ENCODE data around the gene ARHGEF4.

ARHGEF4 gene

DNA sequence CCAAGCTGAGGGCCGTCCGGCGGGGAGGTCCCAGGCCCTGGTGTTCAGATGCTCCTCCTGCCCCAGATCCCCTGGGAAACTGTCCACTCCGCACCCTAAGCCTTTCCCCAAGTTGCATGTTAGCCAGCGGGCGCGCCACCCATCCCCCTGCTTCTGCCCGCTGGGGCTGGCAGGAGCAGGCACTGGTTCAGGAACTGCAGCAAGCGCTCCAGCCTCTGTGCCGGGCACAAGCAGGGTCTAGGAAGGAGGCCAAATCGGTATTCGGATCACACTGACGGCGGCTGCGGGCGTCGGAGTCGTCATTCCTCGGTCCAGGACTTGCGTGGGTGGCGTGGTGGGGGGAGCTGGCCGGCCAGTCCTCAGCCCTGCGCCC lies 202.8 kb downstream of the ARHGEF4 start:
- Histone ChIP-seq H2AFZ (ENCODE audit: low read length) (no peak overlapping the region), H3K9me3 (ENCODE audit: insufficient read depth, low read depth, low read length) (no peaks in the 10 kb centered on the region), H3K4me2 (ENCODE audit: low read depth, low read length, poor library complexity, severe bottlenecking) (peak overlapping the region; percentile 90), H4K20me1 (ENCODE audit: insufficient read depth, low read length, poor library complexity, severe bottlenecking) (no peaks in the 10 kb centered on the region), H3K4me3 (ENCODE audit: low read length, poor library complexity, severe bottlenecking) (no peak overlapping the region), H3F3A (ENCODE audit: low read depth) (no peaks in the 10 kb centered on the region), H3K27me3 (ENCODE audit: insufficient read depth, low read length, poor library complexity, severe bottlenecking) (no peaks in the 10 kb centered on the region), H3K36me3 (ENCODE audit: insufficient read depth, low read length) (no peaks in the 10 kb centered on the region), H3K9ac (ENCODE audit: low read depth, low read length, poor library complexity, severe bottlenecking) (no peak overlapping the region), H3K79me2 (ENCODE audit: insufficient read depth, low read length) (peaks cover 23% of the 10 kb centered on the region), H3K4me1 (ENCODE audit: insufficient read depth, low read length, poor library complexity, severe bottlenecking) (peaks cover 36% of the 10 kb centered on the region), H3K9me2 (replicated peaks; ENCODE audit: low read depth, low read length) (no peaks in the 10 kb centered on the region)
- no peak for TF ChIP-seq CTCF (conservative IDR thresholded peaks at IDR 0.05; ENCODE audit: low read length)
- no peak for TF ChIP-seq EZH2phosphoT487 (IDR thresholded peaks at IDR 0.05; ENCODE audit: borderline replicate concordance)

DNA sequence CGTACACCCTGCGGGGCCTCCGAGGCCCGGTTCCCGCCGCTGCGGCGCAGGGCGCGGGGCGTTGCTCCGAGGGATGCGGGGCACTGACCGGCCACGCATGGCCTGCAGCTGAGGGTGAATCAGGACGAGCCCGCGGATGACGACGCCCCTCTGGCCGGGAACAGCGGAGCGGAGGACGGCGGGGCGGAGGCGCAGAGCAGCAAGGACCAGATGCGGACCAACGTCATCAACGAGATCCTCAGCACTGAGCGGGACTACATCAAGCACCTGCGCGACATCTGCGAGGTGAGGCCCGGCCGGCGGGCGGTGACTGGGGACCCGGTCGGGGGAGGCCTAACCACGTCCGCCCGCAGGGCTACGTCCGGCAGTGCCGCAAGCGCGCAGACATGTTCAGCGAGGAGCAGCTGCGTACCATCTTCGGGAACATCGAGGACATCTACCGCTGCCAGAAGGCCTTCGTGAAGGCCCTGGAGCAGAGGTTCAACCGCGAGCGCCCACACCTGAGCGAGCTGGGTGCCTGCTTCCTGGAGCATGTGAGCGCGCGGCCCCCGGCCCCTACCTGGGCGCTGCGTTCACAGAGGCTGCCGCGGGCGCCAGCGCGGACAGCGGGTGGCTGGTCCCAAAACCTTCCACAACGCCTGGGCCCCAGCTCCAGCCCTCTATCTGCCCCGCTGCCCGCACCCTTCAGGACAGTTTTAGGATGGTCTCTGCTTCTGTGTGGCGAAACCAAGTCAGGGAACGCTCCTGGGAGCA lies 203.4 kb downstream of the ARHGEF4 start:
- H3K4me3 ChIP-seq (ENCODE audit: low read length, poor library complexity, severe bottlenecking), result peak overlapping the region; percentile 71
- peak overlapping the region; percentile 90 for H3K4me2 ChIP-seq (ENCODE audit: low read depth, low read length, poor library complexity, severe bottlenecking)
- H3K27me3 ChIP-seq (ENCODE audit: insufficient read depth, low read length, poor library complexity, severe bottlenecking), result no peaks in the 10 kb centered on the region
- H3K9me2 ChIP-seq (replicated peaks; ENCODE audit: low read depth, low read length), result no peaks in the 10 kb centered on the region
- H3K79me2 ChIP-seq (ENCODE audit: insufficient read depth, low read length), result peaks cover 23% of the 10 kb centered on the region
- H3K9ac ChIP-seq (ENCODE audit: low read depth, low read length, poor library complexity, severe bottlenecking), result peak overlapping the region; percentile 74
- H3F3A ChIP-seq (ENCODE audit: low read depth), result no peaks in the 10 kb centered on the region
- no peaks in the 10 kb centered on the region for H4K20me1 ChIP-seq (ENCODE audit: insufficient read depth, low read length, poor library complexity, severe bottlenecking)
- no peaks in the 10 kb centered on the region for H3K9me3 ChIP-seq (ENCODE audit: insufficient read depth, low read depth, low read length)
- H2AFZ ChIP-seq (ENCODE audit: low read length), result no peak overlapping the region
- peaks cover 36% of the 10 kb centered on the region for H3K4me1 ChIP-seq (ENCODE audit: insufficient read depth, low read length, poor library complexity, severe bottlenecking)
- TF ChIP-seq EZH2phosphoT487 (IDR thresholded peaks at IDR 0.05; ENCODE audit: borderline replicate concordance) (no peak), CTCF (conservative IDR thresholded peaks at IDR 0.05; ENCODE audit: low read length) (no peak)
- H3K36me3 ChIP-seq (ENCODE audit: insufficient read depth, low read length), result no peaks in the 10 kb centered on the region

DNA sequence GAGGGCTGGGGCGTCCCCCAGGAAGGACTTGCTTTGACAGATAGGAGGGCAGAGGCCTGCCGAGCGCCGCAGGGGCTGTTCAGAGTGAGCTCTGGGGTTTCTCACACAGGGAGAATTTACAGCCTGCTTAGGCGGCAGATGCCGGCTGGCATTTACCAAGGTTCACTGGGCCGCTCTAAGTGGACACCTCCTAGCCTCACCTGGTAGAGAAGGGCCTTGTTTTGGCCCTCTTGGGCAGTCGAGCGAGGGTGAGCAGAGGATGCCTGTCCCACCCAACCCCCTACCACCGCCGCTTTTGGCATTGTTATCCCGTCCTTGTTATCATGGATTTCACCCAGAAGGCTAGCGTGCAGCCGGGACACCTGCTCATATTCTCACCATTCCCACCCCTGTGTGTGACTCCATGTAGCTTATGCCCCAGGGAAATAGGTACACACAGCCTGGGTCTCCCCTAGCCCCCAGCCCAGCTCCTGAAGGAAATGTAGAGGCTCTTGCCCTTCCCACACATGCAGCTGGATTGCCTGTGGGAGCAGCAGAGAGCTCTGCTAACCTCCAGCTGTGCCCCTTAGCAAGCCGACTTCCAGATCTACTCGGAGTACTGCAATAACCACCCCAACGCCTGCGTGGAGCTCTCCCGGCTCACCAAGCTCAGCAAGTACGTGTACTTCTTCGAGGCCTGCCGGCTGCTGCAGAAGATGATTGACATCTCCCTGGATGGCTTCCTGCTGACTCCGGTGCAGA lies 204.1 kb downstream of the ARHGEF4 start:
- Histone ChIP-seq H4K20me1 (ENCODE audit: insufficient read depth, low read length, poor library complexity, severe bottlenecking) (no peaks in the 10 kb centered on the region), H3K9me3 (ENCODE audit: insufficient read depth, low read depth, low read length) (no peaks in the 10 kb centered on the region), H3K9ac (ENCODE audit: low read depth, low read length, poor library complexity, severe bottlenecking) (peak overlapping the region; percentile 74), H3K4me3 (ENCODE audit: low read length, poor library complexity, severe bottlenecking) (peak overlapping the region; percentile 71), H3K36me3 (ENCODE audit: insufficient read depth, low read length) (no peaks in the 10 kb centered on the region), H2AFZ (ENCODE audit: low read length) (peak overlapping the region; percentile 81), H3K4me2 (ENCODE audit: low read depth, low read length, poor library complexity, severe bottlenecking) (peak overlapping the region; percentile 90), H3K79me2 (ENCODE audit: insufficient read depth, low read length) (peaks cover 23% of the 10 kb centered on the region), H3F3A (ENCODE audit: low read depth) (no peaks in the 10 kb centered on the region), H3K27me3 (ENCODE audit: insufficient read depth, low read length, poor library complexity, severe bottlenecking) (no peaks in the 10 kb centered on the region), H3K9me2 (replicated peaks; ENCODE audit: low read depth, low read length) (no peaks in the 10 kb centered on the region), H3K4me1 (ENCODE audit: insufficient read depth, low read length, poor library complexity, severe bottlenecking) (peaks cover 36% of the 10 kb centered on the region)
- TF ChIP-seq EZH2phosphoT487 (IDR thresholded peaks at IDR 0.05; ENCODE audit: borderline replicate concordance) (no peak), CTCF (conservative IDR thresholded peaks at IDR 0.05; ENCODE audit: low read length) (peak; percentile 52)

All from Loucy (cell line).